Posterior cingulate gyrus (tissue), 11 donors: Measurements from ENCODE around the gene NTN1.

Experiments used
- DNase-seq, 10 donors: peaks; one replicate each; pipeline versions ENCODE4 v3.0.0 to v3.0.0-alpha.2; 2020 to 2021; ENCODE audit warnings: mixed read lengths in 3 of 10
- intact Hi-C: fragments of 100-400 bp; cut with DNase I; formaldehyde crosslinking; loops from one replicate; pipeline ENCODE4 v1.15.1; 2023

Gene NTN1

DNA sequence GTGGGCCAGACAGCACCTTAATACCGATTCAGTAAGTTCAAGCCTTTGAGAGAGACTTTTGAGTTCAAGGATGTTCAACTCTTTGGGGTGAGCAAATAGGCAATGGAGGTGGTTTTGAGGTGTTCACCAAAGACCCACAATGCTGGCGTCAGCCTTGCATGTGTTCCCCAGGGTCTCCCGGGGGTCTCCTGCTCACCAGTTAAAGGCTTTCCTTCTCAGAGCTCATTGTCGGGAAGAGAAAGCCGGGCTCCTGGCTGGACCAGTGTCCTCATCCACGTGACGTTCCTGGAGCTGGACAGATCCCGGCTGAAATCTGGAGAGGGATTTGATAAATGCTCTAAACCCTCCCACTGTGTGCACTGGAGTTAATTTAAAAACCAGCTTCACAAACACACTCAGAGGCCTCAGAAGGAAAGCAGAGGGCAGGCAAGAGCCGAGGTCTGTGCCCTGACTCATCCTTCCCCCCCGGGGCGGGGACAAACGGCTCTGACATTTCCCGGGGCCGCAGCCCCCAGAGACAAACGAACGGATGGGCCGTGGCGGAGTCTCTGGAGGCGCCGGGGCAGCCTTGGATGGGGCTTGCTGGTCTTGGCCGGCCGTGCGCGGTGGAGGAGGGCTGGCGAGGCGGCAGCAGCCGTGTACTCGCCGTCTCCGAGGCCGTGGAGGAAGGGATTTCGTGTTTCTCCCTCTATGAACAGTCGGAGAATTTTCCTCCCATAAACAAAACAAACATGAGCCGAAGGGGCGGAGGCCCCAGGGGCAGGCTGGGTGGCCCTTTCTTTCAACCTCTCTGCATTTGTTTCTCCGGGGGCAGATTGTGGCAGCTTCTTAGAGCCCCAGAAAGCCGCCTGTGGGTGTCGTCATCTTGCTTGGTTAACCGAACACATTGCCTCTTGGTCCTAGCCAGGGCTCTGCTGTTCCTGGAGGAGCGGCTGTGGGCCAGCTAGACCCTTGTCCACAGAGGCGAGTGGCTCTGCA is 94.2 kb downstream of the NTN1 start:
- DNase-seq, result peak in 6 of 10 donors; percentile 7 to 88 (median 24)
- intact Hi-C loops, result no loop called here

DNA sequence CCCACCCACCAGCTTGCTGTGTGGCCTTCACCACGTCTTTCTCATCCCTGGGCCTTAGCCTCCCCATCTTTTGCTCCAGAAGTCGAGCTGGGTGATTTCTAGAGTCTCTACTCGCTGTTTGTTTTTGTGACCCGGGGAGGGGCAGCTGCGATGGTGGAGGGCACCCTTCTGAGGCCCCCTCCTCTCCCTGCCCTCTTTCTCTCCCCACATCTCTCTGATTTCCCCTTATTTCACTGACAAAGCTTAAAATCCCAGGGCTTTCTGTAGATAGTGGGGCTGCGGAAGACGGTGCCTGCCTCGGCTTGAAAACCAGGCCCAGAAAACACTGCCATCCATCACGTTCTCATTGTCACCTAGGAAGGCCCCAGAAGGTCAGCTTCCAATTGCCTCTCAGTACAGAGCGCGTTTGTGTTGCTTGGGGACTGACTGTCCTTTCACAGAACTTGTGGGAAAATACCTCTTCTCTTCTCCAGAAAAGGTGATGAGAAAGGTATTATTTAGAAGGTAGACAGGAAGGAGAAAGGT is 95.1 kb downstream of the NTN1 start:
- intact Hi-C loops, result no loop called here
- DNase-seq, result peak in 1 of 10 donors; percentile 22

- peak in 1 of 10 donors; percentile 54 for DNase-seq
- intact Hi-C loops, result no loop called here
Measured at GRCh38 chr17:9116861-9117568, 95.7 kb downstream of the NTN1 start.

DNA sequence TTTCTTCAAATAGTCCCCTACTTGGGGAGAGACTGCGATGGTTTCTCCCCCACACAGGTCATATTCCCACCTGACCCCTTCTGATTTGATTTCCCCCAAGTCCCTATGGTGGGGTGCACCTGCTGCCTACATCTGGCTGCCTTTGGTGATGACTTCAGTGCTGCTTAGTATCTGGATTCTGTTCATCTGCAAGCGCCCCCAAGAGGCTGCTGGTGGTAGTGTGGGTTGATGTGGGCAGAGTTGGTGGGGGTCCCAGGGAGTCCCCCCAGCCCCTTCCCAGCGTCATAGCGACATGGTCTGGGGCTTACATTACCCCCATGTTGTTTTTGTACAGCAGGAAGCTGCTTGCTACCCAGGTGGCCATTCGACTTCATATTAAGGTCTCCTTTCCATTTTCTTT is 99.2 kb downstream of the NTN1 start:
- peak in 1 of 10 donors; percentile 51 for DNase-seq
- intact Hi-C loops, result no loop called here

- peak in 1 of 10 donors; percentile 79 for DNase-seq
- intact Hi-C loops, result no loop called here
Measured at GRCh38 chr17:9121186-9121820, 100.0 kb downstream of the NTN1 start.

- intact Hi-C loops, result no loop called here
- DNase-seq, result peak in 1 of 10 donors; percentile 41
Measured at GRCh38 chr17:9123594-9124553, 102.6 kb downstream of the NTN1 start.

- intact Hi-C loops, result no loop called here
- DNase-seq, result peak in 1 of 10 donors; percentile 0
Measured at GRCh38 chr17:9124554-9124935, 103.2 kb downstream of the NTN1 start.

DNA sequence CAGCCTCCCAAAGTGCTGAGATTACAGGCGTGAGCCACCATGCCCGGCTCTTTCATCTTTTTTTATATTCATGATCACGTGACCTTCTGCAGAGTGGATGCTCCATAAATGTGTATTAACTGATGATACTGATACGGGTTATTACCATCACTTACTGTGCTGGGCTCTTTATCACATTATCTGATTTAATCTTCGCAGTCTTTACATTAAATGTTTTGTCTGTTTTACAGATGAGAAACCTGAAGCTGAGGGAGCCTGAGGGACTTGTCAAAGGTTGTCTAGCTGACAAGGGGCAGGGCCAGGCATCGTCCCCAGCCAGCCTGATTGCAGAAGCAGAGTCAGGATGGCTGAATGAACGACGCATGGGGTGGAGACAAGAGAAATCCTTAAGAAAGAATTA is 104.4 kb downstream of the NTN1 start:
- intact Hi-C loops, result no loop called here
- peak in 3 of 10 donors; percentile 16 to 54 (median 39) for DNase-seq

DNA sequence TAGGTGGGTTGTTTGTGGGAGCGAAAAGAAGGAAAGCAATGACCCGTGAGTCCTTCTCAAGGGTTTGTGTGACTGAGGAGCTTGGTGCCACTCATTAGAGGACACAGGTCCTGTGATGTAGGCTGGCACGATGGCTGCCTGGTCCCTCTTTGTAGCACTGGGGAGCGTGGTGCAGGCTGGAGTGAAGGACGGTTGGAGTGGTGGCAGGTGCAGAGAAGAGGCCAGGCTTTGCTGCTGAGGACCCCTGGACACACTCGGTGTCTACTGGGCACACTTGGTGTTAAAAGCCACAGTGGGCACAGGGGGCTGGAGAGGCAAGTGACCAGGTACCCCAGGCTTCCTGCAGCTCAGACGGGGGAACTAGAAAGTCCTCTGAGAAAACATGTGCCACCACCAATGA is 106.0 kb downstream of the NTN1 start:
- intact Hi-C loops, result no loop called here
- peak in 3 of 10 donors; percentile 19 to 67 (median 64) for DNase-seq

GRCh38 chr17:9131371-9131770 is 110.1 kb downstream of the NTN1 start:
- intact Hi-C loops, result no loop called here
- DNase-seq, result no peak

- DNase-seq, result peak in 2 of 10 donors; percentile 27 to 40
- intact Hi-C loops, result no loop called here
Measured at GRCh38 chr17:9132291-9132690, 111.0 kb downstream of the NTN1 start.

GRCh38 chr17:9132944-9133610 is 111.8 kb downstream of the NTN1 start:
- peak in 2 of 10 donors; percentile 36 to 57 for DNase-seq
- intact Hi-C loops, result no loop called here

DNA sequence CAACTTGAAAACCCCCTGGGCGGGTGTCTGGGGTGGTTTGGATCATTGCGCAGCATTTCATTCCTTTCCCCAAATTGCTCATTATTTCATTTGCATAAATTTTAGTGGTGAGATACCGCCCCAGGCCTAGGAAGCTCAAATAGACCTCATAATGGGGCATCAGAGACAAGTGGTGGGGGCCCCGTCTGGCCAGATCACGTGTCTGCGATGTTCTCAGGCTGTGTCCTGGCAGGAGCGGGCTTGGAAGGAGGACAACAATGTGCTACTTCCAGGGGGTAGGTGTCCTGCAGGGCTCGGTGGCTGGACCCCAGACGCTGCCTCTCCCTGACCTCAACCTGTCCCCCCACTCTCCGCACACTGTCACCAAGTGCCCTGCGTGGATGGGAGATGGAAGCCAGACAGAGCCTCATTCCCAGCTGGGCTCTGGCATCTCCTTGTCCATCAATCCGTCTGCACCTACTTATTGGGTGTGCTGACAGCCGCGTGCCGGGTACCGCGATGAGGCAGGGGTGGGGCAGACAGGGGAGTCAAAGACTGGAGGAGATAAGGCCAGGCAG is 116.9 kb downstream of the NTN1 start:
- intact Hi-C loops, result no loop called here
- no peak for DNase-seq

DNA sequence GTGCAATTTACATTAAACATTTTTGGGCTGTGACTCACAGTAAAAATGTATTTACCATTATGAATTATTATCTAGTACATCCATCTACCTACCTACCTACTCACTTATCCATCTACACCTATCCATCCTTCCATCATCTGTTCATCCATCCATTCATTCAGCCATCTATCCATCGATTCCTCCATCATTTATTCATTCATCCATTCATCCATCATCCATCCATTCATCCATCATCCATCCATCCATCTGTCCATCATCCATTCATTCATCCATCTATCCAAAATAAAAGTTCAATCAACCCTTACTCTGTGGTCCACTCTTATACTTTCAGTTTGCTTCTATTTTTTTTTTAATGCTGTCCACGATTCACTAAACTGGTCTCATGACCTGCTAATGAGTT is 118.4 kb downstream of the NTN1 start:
- DNase-seq, result no peak
- intact Hi-C loops, result no loop called here

DNA sequence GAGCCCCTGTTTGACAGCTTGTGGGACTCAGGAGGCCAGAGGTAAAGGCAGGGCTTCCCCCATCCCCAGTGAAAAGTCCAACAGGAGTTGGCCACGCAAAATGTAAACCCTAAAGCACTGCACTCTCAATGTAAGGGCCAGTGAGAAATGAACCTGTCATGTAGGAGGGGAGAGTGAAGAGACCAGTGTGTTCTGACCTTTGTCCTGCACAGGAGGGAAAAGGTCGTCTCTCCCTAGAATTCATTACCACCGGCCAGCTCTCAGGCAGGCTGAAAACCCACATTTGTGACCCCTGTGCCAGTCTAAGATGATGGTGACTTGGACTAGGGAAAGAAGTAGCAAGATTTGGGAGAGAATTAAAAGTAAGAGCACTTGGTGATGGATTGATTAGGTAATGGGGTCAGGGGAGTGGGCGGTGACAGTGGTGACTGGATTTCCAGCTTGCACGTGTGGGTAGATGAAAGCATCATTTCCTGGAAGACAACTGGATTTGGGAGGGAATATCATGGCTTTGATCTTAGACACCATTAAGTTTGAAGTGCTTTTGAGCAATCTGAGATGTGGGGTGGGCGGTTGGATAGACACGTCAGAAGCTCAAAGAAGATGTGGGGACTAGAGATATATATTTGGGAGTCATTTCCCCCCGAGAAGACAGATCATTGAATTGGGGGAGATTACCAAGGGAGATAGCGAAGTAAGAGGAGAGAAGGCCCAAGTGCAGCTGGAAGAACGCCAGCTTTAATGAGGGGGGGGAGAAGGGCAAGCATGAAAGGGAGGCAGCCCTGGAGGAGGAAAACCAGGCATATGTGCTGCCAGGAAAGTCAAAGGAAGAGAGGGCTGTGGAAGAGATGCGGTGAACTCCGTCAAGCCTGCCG is 119.5 kb downstream of the NTN1 start:
- intact Hi-C loops, result no loop called here
- DNase-seq, result peak in 1 of 10 donors; percentile 22

DNA sequence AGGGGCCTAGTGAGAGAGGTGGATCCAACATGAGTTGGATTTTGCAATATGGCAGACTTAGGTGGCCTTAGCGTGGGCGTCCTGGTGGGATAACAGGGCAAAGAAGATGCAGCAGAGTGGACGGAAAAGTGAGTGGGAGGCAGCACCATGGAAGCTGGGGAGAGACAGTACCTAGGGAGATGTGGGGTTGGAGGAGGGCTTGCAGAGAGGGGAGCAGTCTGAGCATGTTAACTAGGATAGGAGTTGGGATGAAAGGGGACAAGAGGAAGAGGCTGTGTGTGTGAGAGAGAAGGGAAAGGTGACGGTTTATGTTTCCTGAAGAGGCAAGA is 120.1 kb downstream of the NTN1 start:
- DNase-seq, result no peak
- intact Hi-C loops, result no loop called here

DNA sequence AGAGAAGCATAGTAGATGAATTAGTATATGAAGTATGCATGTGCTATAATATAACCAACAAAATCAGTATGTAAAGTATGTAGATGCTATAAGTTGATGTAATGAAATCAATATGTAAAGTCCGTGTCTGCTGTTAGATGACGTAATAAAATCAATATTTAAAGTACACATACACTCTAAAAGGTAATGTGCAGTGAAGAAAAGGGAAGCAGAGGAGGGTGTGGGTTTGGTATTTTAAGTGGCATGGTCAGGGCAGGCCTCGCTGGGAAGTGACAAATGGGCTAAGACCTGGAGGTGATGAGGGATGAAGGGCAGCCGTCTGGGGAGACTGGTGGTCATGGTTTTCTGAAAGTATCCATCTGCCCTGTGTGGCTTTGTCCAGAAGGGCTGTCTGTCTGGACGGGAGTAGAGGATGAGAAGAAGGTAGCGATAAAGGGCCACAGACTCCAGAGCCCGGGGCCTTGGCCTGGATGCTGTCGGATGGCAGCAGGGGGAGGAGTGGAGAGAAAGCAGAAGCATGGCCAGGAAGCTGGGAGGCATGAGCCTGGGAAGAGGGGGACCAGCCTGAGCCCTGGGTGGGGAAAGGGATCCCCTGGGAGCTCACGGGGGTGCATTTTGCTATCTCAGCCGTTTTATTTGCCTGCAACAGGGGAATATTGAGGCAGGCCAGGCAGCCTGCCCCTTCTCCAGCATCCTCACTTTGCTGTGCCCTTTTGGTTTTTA is 121.6 kb downstream of the NTN1 start:
- peak in 1 of 10 donors; percentile 58 for DNase-seq
- intact Hi-C loops, result no loop called here
